HUES48 (cell line): ENCODE results near the gene SORCS3.

Experiments
- H3K27ac ChIP-seq: one replicate; pipeline ENCODE4 v1.7.0; 2013; ENCODE audit warnings: low read depth, low read length, inconsistent platforms
- H3K27me3 ChIP-seq: 2 replicates; pipeline ENCODE4 v1.6.1; 2013; ENCODE audit warnings: mild to moderate bottlenecking, low read length; ENCODE audit not compliant: control insufficient read depth, insufficient read depth
- H3K36me3 ChIP-seq: 2 replicates; pipeline ENCODE4 v1.6.1; 2013; ENCODE audit warnings: low read length; ENCODE audit not compliant: control insufficient read depth, insufficient read depth
- H3K4me1 ChIP-seq: 2 replicates; pipeline ENCODE4 v1.6.1; 2013; ENCODE audit warnings: mild to moderate bottlenecking, low read length; ENCODE audit not compliant: control insufficient read depth, insufficient read depth
- H3K4me3 ChIP-seq: 2 replicates; pipeline ENCODE4 v1.5.1; 2013; ENCODE audit warnings: mild to moderate bottlenecking, low read depth, low read length
- H3K9ac ChIP-seq: 2 replicates; pipeline ENCODE4 v1.6.1; 2013; ENCODE audit warnings: mild to moderate bottlenecking, low read depth, low read length, moderate library complexity
- H3K9me3 ChIP-seq: 2 replicates; pipeline ENCODE4 v1.6.1; 2013; ENCODE audit warnings: low read length; ENCODE audit not compliant: control insufficient read depth, insufficient read depth

The SORCS3 gene

GRCh38 chr10:105010411-105011121, 369.5 kb downstream of the SORCS3 start:
- H3K9me3 ChIP-seq, result no peaks in the 10 kb centered on the region
- H3K36me3 ChIP-seq, result no peaks in the 10 kb centered on the region
- no peak overlapping the region for H3K4me3 ChIP-seq
- no peak overlapping the region for H3K27ac ChIP-seq
- H3K9ac ChIP-seq, result no peak overlapping the region
- H3K27me3 ChIP-seq, result no peaks in the 10 kb centered on the region
- no peaks in the 10 kb centered on the region for H3K4me1 ChIP-seq

DNA sequence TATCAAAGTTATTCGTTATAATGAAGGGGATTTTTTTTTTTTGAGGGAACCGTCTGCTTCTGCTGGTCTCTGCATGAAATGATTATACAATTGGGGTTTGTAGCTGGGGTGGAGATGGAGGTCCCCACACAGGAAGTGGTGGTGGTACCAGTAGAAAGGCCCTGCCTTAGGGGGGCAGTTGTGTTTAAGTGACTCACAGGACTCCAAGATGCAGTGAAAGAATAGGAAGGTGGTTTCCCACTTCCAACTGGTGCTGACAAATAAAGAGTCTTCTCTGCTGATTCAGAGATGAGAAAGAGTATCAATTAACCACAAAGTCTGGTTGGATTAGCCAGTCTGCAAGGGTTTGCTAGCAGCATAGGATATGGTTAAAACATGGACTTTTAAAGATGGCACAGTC, 376.0 kb downstream of the SORCS3 start:
- Histone ChIP-seq H3K27me3 (no peaks in the 10 kb centered on the region), H3K36me3 (no peaks in the 10 kb centered on the region), H3K9me3 (no peaks in the 10 kb centered on the region), H3K4me1 (no peaks in the 10 kb centered on the region), H3K9ac (no peak overlapping the region), H3K4me3 (no peak overlapping the region), H3K27ac (no peak overlapping the region)

GRCh38 chr10:105017691-105018090, 376.6 kb downstream of the SORCS3 start:
- Histone ChIP-seq H3K4me1 (no peaks in the 10 kb centered on the region), H3K9me3 (no peaks in the 10 kb centered on the region), H3K27me3 (no peaks in the 10 kb centered on the region), H3K4me3 (no peak overlapping the region), H3K27ac (no peak overlapping the region), H3K36me3 (no peaks in the 10 kb centered on the region), H3K9ac (no peak overlapping the region)

- no peak overlapping the region for H3K9ac ChIP-seq
- H3K4me1 ChIP-seq, result peaks cover 26% of the 10 kb centered on the region
- H3K27me3 ChIP-seq, result no peaks in the 10 kb centered on the region
- no peak overlapping the region for H3K4me3 ChIP-seq
- no peaks in the 10 kb centered on the region for H3K9me3 ChIP-seq
- no peak overlapping the region for H3K27ac ChIP-seq
- H3K36me3 ChIP-seq, result no peaks in the 10 kb centered on the region
Observed at GRCh38 chr10:105023211-105024111, 382.4 kb downstream of the SORCS3 start.

- Histone ChIP-seq H3K9me3 (no peaks in the 10 kb centered on the region), H3K4me3 (no peak overlapping the region), H3K36me3 (no peaks in the 10 kb centered on the region), H3K27me3 (no peaks in the 10 kb centered on the region), H3K27ac (no peak overlapping the region), H3K9ac (no peak overlapping the region), H3K4me1 (peaks cover 26% of the 10 kb centered on the region)
Observed at GRCh38 chr10:105024184-105024583, 383.1 kb downstream of the SORCS3 start.

DNA sequence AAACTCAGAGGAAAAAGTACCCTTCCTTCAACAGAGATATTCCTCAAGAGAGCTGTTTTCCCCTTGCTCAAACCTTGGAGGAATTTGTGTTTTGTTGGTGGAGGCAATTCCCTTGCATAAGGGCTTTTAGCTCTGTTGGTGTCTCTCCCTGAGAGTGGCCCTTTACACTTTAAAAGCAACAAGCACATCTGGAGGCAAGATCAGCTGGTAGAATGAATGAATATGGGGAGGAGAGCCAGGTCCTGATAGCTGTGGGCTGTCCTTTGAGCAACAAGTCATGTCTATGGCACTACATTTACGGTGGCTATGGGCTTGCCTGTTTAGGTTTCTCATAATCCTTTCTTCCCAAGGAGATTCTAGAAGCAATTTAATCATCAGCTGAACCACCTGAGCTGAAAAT, 384.0 kb downstream of the SORCS3 start:
- no peaks in the 10 kb centered on the region for H3K36me3 ChIP-seq
- no peak overlapping the region for H3K27ac ChIP-seq
- no peak overlapping the region for H3K4me3 ChIP-seq
- no peaks in the 10 kb centered on the region for H3K9me3 ChIP-seq
- peaks cover 26% of the 10 kb centered on the region for H3K4me1 ChIP-seq
- no peak overlapping the region for H3K9ac ChIP-seq
- no peaks in the 10 kb centered on the region for H3K27me3 ChIP-seq

DNA sequence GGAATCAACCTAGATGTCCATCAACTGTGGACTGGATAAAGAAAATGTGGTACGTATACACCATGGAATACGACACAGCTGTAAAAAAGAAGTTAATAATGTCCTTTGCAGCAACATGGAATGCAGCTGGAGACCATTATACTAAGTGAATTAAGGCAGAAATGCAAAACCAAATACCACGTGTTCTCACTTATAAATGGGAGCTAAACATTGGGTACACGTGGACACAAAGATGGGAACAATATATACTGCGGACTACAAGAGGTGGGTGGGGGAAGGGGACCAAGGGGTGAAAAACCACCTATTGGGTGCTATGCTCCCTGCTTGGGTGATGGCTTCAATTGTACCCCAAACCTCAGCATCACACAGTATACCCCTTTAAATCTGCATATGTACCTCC, 385.5 kb downstream of the SORCS3 start:
- no peaks in the 10 kb centered on the region for H3K36me3 ChIP-seq
- no peaks in the 10 kb centered on the region for H3K9me3 ChIP-seq

DNA sequence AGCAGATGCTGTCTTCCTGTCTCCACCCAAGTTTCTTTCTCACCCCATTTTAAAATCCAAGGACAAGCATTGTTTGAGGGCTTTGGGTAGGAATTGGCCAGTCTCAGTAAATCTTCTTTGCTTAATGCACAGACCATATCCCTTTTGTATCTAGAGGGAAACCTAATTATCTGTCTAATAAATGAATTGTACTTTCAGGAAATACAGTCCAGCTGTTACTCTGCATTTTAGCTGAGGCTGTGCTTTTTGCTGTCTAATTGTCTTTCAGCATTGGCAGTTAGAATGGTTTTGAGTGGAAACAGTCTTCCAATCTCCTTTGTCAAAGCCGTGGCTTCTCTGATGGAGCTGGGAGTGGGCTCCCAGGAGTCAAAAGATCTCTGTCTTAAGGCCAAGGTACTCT, 388.2 kb downstream of the SORCS3 start:
- no peaks in the 10 kb centered on the region for H3K27me3 ChIP-seq
- no peak overlapping the region for H3K9ac ChIP-seq
- no peak overlapping the region for H3K27ac ChIP-seq
- H3K4me1 ChIP-seq, result peaks cover 12% of the 10 kb centered on the region
- no peaks in the 10 kb centered on the region for H3K36me3 ChIP-seq
- no peak overlapping the region for H3K4me3 ChIP-seq
- H3K9me3 ChIP-seq, result no peaks in the 10 kb centered on the region

More for the DNA sequence above, 385.5 kb downstream of the SORCS3 start:
- no peaks in the 10 kb centered on the region for H3K27me3 ChIP-seq
- no peak overlapping the region for H3K4me3 ChIP-seq
- H3K9ac ChIP-seq, result no peak overlapping the region
- H3K4me1 ChIP-seq, result peaks cover 26% of the 10 kb centered on the region
- H3K27ac ChIP-seq, result no peak overlapping the region

DNA sequence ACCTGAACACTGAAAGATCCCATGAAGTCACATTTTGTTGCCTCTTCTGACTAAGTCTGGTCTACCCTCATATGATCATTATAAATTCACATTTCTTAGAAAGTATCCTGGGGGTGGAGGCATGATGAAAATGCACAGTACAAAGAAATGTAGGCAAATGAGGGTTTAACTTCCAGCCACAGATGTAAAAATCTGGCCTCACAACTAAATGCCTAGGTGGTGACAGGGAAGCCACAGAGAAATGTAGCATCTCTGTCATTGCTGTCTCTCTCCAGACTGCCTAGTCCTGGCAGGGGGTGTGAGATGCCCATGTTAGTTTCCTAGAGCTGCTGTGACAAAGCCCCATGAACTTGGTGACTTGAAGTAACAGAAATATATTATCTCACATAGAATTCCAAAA, 395.9 kb downstream of the SORCS3 start:
- no peaks in the 10 kb centered on the region for H3K4me1 ChIP-seq
- H3K36me3 ChIP-seq, result no peaks in the 10 kb centered on the region
- H3K9me3 ChIP-seq, result no peaks in the 10 kb centered on the region
- no peaks in the 10 kb centered on the region for H3K27me3 ChIP-seq
- no peak overlapping the region for H3K9ac ChIP-seq
- no peak overlapping the region for H3K27ac ChIP-seq
- H3K4me3 ChIP-seq, result no peak overlapping the region

DNA sequence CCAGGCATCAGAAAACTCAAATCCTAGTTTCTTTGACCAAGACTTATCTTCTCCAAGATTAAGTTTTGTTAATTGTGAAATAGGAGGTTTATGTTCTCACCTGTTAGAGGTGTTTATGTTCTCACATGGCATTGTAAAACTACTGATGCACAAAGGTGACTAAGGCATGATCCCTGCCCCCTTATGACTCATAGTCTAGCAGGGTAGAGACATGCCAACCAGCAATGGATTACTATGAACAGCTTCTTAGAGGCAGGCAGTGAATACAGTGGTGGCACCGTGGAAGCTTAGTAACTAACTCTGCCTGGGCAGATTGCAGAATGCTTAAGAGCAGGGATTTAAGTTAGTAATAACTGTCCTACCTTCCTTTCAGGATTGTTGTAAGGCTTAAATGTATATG, 400.9 kb downstream of the SORCS3 start:
- Histone ChIP-seq H3K4me3 (no peak overlapping the region), H3K27me3 (no peaks in the 10 kb centered on the region), H3K27ac (no peak overlapping the region), H3K36me3 (no peaks in the 10 kb centered on the region), H3K4me1 (no peaks in the 10 kb centered on the region), H3K9me3 (no peaks in the 10 kb centered on the region), H3K9ac (no peak overlapping the region)

DNA sequence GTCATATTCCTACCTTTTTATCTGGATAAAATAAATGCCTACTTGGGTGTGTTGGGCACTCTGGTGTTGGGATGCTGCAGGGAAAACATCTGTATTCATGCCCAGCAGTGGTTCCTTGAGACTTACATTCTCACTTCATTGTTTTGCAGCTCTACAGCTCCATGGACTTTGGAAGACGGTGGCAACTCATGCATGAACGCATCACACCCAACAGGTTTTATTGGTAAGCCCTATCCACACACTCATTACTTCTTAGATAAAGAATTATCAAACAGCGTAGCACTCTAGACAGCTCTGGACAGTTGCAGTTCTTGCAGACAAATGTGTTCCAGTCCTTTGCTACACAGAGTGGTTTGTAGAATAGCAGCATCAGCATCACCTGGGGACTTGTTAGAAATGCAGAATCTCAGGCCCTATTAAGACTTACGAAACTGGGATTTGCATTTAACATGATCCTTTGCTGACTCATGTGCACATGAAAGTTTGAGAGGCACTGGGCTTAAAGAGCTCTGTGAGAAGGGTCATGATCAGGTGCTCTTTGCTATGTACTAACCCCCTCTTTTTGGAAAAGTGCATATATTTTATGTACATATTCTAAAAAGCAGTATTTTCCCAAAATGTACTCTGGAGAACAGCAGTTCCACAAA, 401.9 kb downstream of the SORCS3 start:
- H3K4me1 ChIP-seq, result no peaks in the 10 kb centered on the region
- H3K9me3 ChIP-seq, result no peaks in the 10 kb centered on the region
- no peak overlapping the region for H3K9ac ChIP-seq
- no peaks in the 10 kb centered on the region for H3K36me3 ChIP-seq
- H3K4me3 ChIP-seq, result no peak overlapping the region
- no peaks in the 10 kb centered on the region for H3K27me3 ChIP-seq
- no peak overlapping the region for H3K27ac ChIP-seq
